Smooth muscle cell (in vitro differentiated cells): ENCODE measurements around the gene PPP2R2C. TPM values are rescaled to one million over a fixed set of nuclear protein-coding genes. Genes with fewer than 3 reads are reported as not detected.

Experiments
- DNase-seq: peaks from one replicate; lab custom pipeline; 2025; ENCODE audit not compliant: unreplicated experiment; lab: John Stamatoyannopoulos, UW
- H2AFZ ChIP-seq: fragments of 200-600 bp; sonication (generic); 2 replicates; pipeline ENCODE4 v1.6.0; 2016; ENCODE audit warnings: antibody characterized with exemption, low read depth, mild to moderate bottlenecking
- H3F3A ChIP-seq: fragments of 200-600 bp; sonication (generic); 2 replicates; pipeline ENCODE4 v1.6.0; 2017; ENCODE audit warnings: antibody characterized with exemption, low read depth
- H3K27ac ChIP-seq: fragments of 200-600 bp; sonication (generic); 2 replicates; pipeline ENCODE4 v1.5.1; 2016; ENCODE audit warnings: low read depth, mild to moderate bottlenecking
- H3K27me3 ChIP-seq: fragments of 200-600 bp; sonication (generic); 2 replicates; pipeline ENCODE4 v1.6.1; 2016; ENCODE audit warnings: low read depth, mild to moderate bottlenecking
- H3K36me3 ChIP-seq: fragments of 200-600 bp; sonication (generic); 2 replicates; pipeline ENCODE4 v1.5.1; 2016; ENCODE audit warnings: low read depth
- H3K4me1 ChIP-seq: fragments of 200-600 bp; sonication (generic); 2 replicates; pipeline ENCODE4 v1.5.1; 2016; ENCODE audit warnings: low read depth
- H3K4me2 ChIP-seq: fragments of 200-600 bp; sonication (generic); 2 replicates; pipeline ENCODE4 v1.6.0; 2016; ENCODE audit warnings: mild to moderate bottlenecking
- H3K4me3 ChIP-seq: fragments of 200-600 bp; sonication (generic); 2 replicates; pipeline ENCODE4 v1.5.1; 2016; ENCODE audit warnings: mild to moderate bottlenecking
- H3K79me2 ChIP-seq: fragments of 200-600 bp; sonication (generic); 2 replicates; pipeline ENCODE4 v1.6.0; 2016; ENCODE audit warnings: low read depth, mild to moderate bottlenecking
- H3K9ac ChIP-seq: fragments of 200-600 bp; sonication (generic); 2 replicates; pipeline ENCODE4 v1.6.0; 2016; ENCODE audit warnings: low read depth
- H3K9me3 ChIP-seq: fragments of 200-600 bp; sonication (generic); replicated peaks from 2 replicates; pipeline ENCODE4 v1.5.1; 2016; ENCODE audit warnings: low read depth
- H4K20me1 ChIP-seq: fragments of 200-600 bp; sonication (generic); 2 replicates; pipeline ENCODE4 v1.6.0; 2016; ENCODE audit warnings: low read depth
- CTCF ChIP-seq: fragments of 200-600 bp; sonication (generic); IDR thresholded peaks from 2 replicates; pipeline ENCODE4 v1.5.1; 2017; ENCODE audit warnings: borderline replicate concordance, mild to moderate bottlenecking, antibody characterized with exemption; ENCODE audit not compliant: insufficient read depth, poor library complexity, severe bottlenecking
- WGBS: methylation state at CpG from one replicate; pipeline ENCODE4 v1.1.7; 2016; ENCODE audit warnings: low lambda C conversion rate; 5-methylcytosine and 5-hydroxymethylcytosine counted together
- polyA plus RNA-seq: library from polyadenylated mRNA; unstranded; fragments of >200 nt; fragmentation: Nextera tagmentation; extraction: Ambion mirVana; gene quantifications from 2 replicates; pipeline ENCODE4 v1.2.1, GENCODE V29; 2016
- total RNA-seq: library from RNA; depleted of rRNA; stranded (reverse); fragments of >200 nt; gene quantifications from 2 replicates; pipeline ENCODE4 v1.2.3, GENCODE V29; 2014

PPP2R2C gene
- total and polyA plus RNA-seq, 2 experiments from 2014 or later, result 0.54 to 1.8 TPM

DNA sequence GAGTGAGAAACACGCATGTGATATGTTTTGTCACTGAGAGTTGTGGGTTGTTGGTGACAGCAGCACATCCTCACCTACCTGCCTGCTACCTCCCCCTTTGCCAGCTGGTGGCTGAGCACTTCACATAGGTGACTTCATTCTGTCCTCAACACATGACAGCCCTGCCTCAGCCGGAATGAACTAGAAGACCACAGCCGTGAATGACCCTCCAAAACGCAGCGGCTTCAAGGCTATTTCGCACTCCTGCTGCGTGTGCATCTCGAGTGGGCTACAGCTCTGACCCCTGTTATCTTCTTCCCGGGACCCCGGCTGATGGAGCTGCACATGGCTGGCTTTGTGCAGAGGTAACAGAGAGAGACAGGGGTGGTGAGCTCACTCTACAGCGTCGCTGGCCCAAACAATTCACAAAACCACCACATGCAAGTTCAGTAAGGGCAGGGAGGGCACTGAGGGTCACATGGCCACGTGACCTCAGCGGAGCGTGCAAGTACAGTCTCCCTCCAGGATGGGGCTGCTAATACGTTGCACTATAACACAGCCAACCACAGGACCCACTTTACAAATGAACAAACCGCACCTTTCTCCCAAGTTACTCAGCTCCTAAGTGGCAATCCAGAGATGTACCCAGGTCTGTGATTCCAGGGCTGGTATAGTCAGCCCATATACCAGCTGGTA is 6.3 kb upstream of the PPP2R2C start:
- no peak overlapping the region for H3K9ac ChIP-seq
- no peaks in the 10 kb centered on the region for H4K20me1 ChIP-seq
- no peaks in the 10 kb centered on the region for H3K9me3 ChIP-seq
- no peaks in the 10 kb centered on the region for H3K4me1 ChIP-seq
- H3F3A ChIP-seq, result no peaks in the 10 kb centered on the region
- no peak overlapping the region for H2AFZ ChIP-seq
- H3K4me3 ChIP-seq, result no peak overlapping the region
- peaks cover 15% of the 10 kb centered on the region for H3K27me3 ChIP-seq
- H3K4me2 ChIP-seq, result no peak overlapping the region
- no peak for TF ChIP-seq CTCF
- no peak for DNase-seq
- H3K79me2 ChIP-seq, result no peaks in the 10 kb centered on the region
- 77% methylated on average over 17 of the region's 17 CpGs for WGBS
- no peaks in the 10 kb centered on the region for H3K36me3 ChIP-seq
- no peak overlapping the region for H3K27ac ChIP-seq

- Histone ChIP-seq H3K4me1 (no peaks in the 10 kb centered on the region), H3K9me3 (no peaks in the 10 kb centered on the region), H3K9ac (no peak overlapping the region), H3F3A (no peaks in the 10 kb centered on the region), H3K27ac (no peak overlapping the region), H4K20me1 (no peaks in the 10 kb centered on the region), H3K79me2 (no peaks in the 10 kb centered on the region), H2AFZ (no peak overlapping the region), H3K36me3 (no peaks in the 10 kb centered on the region), H3K4me2 (no peak overlapping the region), H3K4me3 (no peak overlapping the region), H3K27me3 (peaks cover 29% of the 10 kb centered on the region)
- TF ChIP-seq CTCF, result no peak
- WGBS, result 97% methylated on average over 4 of the region's 4 CpGs
- DNase-seq, result no peak
Observed at GRCh38 chr4:6476893-6477292, 4.5 kb upstream of the PPP2R2C start.

GRCh38 chr4:6475492-6476020 is 3.1 kb upstream of the PPP2R2C start:
- Histone ChIP-seq H3K27me3 (peaks cover 43% of the 10 kb centered on the region), H3F3A (no peaks in the 10 kb centered on the region), H3K27ac (no peak overlapping the region), H3K4me2 (no peak overlapping the region), H3K4me3 (no peak overlapping the region), H4K20me1 (no peaks in the 10 kb centered on the region), H3K9me3 (no peaks in the 10 kb centered on the region), H2AFZ (no peak overlapping the region), H3K79me2 (no peaks in the 10 kb centered on the region), H3K9ac (no peak overlapping the region), H3K36me3 (no peaks in the 10 kb centered on the region), H3K4me1 (peaks cover 8% of the 10 kb centered on the region)
- no peak for TF ChIP-seq CTCF
- WGBS, result 95% methylated on average over 11 of the region's 11 CpGs
- no peak for DNase-seq
